GM23338 (cell line): Measurements from ENCODE around the gene OR3A2.

Experiments
- POLR2AphosphoS5 ChIP-seq: IDR thresholded peaks from 2 replicates; pipeline ENCODE4 v1.6.1; 2016; ENCODE audit warnings: antibody characterized with exemption, low read depth
- TF ChIP-seq, protein P1 (sequence below), 2 experiments: fragments of 200-600 bp in 1 of 2; sonication (generic) in 1 of 2; conservative IDR thresholded peaks; 2 replicates each; pipeline versions ENCODE4 v1.5.1 to v1.6.1; 2016 to 2017; ENCODE audit warnings: antibody characterized with exemption in 2 of 2, low read depth in 2 of 2, mild to moderate bottlenecking in 2 of 2, moderate library complexity in 1 of 2

- TF ChIP-seq, protein P1, sequence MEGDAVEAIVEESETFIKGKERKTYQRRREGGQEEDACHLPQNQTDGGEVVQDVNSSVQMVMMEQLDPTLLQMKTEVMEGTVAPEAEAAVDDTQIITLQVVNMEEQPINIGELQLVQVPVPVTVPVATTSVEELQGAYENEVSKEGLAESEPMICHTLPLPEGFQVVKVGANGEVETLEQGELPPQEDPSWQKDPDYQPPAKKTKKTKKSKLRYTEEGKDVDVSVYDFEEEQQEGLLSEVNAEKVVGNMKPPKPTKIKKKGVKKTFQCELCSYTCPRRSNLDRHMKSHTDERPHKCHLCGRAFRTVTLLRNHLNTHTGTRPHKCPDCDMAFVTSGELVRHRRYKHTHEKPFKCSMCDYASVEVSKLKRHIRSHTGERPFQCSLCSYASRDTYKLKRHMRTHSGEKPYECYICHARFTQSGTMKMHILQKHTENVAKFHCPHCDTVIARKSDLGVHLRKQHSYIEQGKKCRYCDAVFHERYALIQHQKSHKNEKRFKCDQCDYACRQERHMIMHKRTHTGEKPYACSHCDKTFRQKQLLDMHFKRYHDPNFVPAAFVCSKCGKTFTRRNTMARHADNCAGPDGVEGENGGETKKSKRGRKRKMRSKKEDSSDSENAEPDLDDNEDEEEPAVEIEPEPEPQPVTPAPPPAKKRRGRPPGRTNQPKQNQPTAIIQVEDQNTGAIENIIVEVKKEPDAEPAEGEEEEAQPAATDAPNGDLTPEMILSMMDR (conservative IDR thresholded peaks at IDR 0.05; ENCODE audit: low read depth in 2 of 2) = peak; percentile 48 to 62
- no peak for TF ChIP-seq POLR2AphosphoS5
Measured at GRCh38 chr17:3308603-3309002, 77.5 kb downstream of the OR3A2 start.
